Measurements from ENCODE around the gene IL10RB.
A peak's percentile ranks its signal among the peaks of the same experiment; 100 is the strongest.

The IL10RB gene

GRCh38 chr21:33268737-33269441 lies 2.7 kb downstream of the IL10RB start:
- DNase-seq: peak; percentile 89

GRCh38 chr21:33270986-33271385 lies 4.8 kb downstream of the IL10RB start:
- no peak for DNase-seq

GRCh38 chr21:33273044-33273443 lies 6.9 kb downstream of the IL10RB start:
- no peak for DNase-seq

- no peak for DNase-seq
Measured at GRCh38 chr21:33278721-33279120, 12.6 kb downstream of the IL10RB start.

GRCh38 chr21:33279330-33279820 lies 13.2 kb downstream of the IL10RB start:
- no peak for DNase-seq

GRCh38 chr21:33281096-33281652 lies 15.0 kb downstream of the IL10RB start:
- DNase-seq: no peak

GRCh38 chr21:33283203-33283602 lies 17.0 kb downstream of the IL10RB start:
- DNase-seq: no peak

- peak; percentile 41 for DNase-seq
Measured at GRCh38 chr21:33286076-33286475, 19.9 kb downstream of the IL10RB start.

GRCh38 chr21:33286600-33287456 lies 20.7 kb downstream of the IL10RB start:
- peak; percentile 86 for DNase-seq

GRCh38 chr21:33289199-33289819 lies 23.1 kb downstream of the IL10RB start:
- no peak for DNase-seq

- DNase-seq: peak; percentile 97
Measured at GRCh38 chr21:33290441-33290840, 24.3 kb downstream of the IL10RB start.

GRCh38 chr21:33291686-33292085 lies 25.5 kb downstream of the IL10RB start:
- DNase-seq: no peak

- DNase-seq: no peak
Measured at GRCh38 chr21:33292724-33293123, 26.6 kb downstream of the IL10RB start.

GRCh38 chr21:33293136-33293535 lies 27.0 kb downstream of the IL10RB start:
- DNase-seq: no peak

GRCh38 chr21:33293811-33294216 lies 27.6 kb downstream of the IL10RB start:
- peak; percentile 41 for DNase-seq

GRCh38 chr21:33296156-33296555 lies 30.0 kb downstream of the IL10RB start:
- no peak for DNase-seq

- DNase-seq: no peak
Measured at GRCh38 chr21:33299181-33299752, 33.1 kb downstream of the IL10RB start.

- peak; percentile 47 for DNase-seq
Measured at GRCh38 chr21:33300701-33301631, 34.8 kb downstream of the IL10RB start.

- no peak for DNase-seq
Measured at GRCh38 chr21:33301632-33302002, 35.5 kb downstream of the IL10RB start.

GRCh38 chr21:33302055-33302454 lies 35.9 kb downstream of the IL10RB start:
- no peak for DNase-seq

GRCh38 chr21:33302796-33303195 lies 36.6 kb downstream of the IL10RB start:
- no peak for DNase-seq

- DNase-seq: no peak
Measured at GRCh38 chr21:33305344-33305671, 39.1 kb downstream of the IL10RB start.

All from NCI-H2029 (cell line).